Breast epithelium (tissue), 3 donors: ENCODE measurements around the gene IRF2.

ENCODE experiments used
- CTCF ChIP-seq, 3 donors: fragments of 450-650 bp; IDR thresholded peaks; one replicate each; pipeline ENCODE4 v1.5.1; 2016 to 2017; ENCODE audit warnings: antibody characterized with exemption in 3 of 3, mild to moderate bottlenecking in 3 of 3, moderate library complexity in 3 of 3
- POLR2A ChIP-seq: fragments of 450-650 bp; IDR thresholded peaks from one replicate; pipeline ENCODE4 v1.6.1; 2016; ENCODE audit warnings: antibody characterized with exemption, mild to moderate bottlenecking, moderate library complexity
- POLR2AphosphoS5 ChIP-seq, 3 donors: sonication (generic); formaldehyde crosslinking; IDR thresholded peaks; one replicate each; pipeline ENCODE4 v1.6.1; 2017; ENCODE audit warnings: antibody characterized with exemption in 3 of 3

GRCh38 chr4:184402239-184402638 lies 72.1 kb downstream of the IRF2 start:
- no peak for TF ChIP-seq CTCF (IDR thresholded peaks at IDR 0.05)
- no peak for TF ChIP-seq POLR2A
- TF ChIP-seq POLR2AphosphoS5 (IDR thresholded peaks at IDR 0.05): no peak
